Measurements from ENCODE around the gene MYRIP. TPM values are rescaled to one million over a fixed set of nuclear protein-coding genes. Genes with fewer than 3 reads are reported as not detected.

The MYRIP gene
- polyA plus RNA-seq, 1 of the 3 experiments (the other 2 are of a cell fraction) = 1.2 TPM

DNA sequence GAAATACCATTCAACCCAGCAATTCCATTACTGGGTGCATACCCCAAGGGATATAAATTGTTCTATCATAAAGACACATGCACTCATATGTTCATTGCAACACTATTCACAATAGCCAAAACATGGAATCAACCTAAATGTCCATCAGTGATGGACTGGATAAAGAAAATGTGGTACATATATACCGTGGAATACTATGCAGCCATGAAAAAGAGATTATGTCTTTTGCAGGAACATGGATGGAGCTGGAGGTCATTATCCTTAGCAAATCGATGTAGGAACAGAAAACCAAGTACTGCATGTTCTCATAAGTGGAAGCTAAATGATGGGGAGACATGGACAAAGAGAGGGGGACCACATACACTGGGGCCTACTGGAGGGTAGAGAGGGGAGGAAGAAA is 5.5 kb upstream of the MYRIP start:
- Histone ChIP-seq H3K36me3 (replicated peaks in 1 of 2; ENCODE audit: control insufficient read depth in 1 of 2, insufficient read depth in 2 of 2, low read length in 1 of 2) (no peaks in the 10 kb centered on the region), H3K27me3 (ENCODE audit: insufficient read depth) (no peaks in the 10 kb centered on the region; the same call in 1 of the 2 replicates), H3K9me3 (no peaks in the 10 kb centered on the region), H3F3A (replicated peaks; ENCODE audit: insufficient read depth) (peaks cover 10% of the 10 kb centered on the region), H3K27ac (ENCODE audit: low read depth in 2 of 2, low read length in 1 of 2) (no peak overlapping the region), H3K4me1 (ENCODE audit: control insufficient read depth in 1 of 2, insufficient read depth in 2 of 2, low read depth in 1 of 2, low read length in 1 of 2) (peaks cover 0 to 8% of the 10 kb centered on the region in 2 experiments; a peak in 2 of 4 replicates), H3K4me2 (no peak overlapping the region), H3K4me3 (ENCODE audit: low read depth in 2 of 2, low read length in 1 of 2) (no peak overlapping the region), H3K79me2 (ENCODE audit: insufficient read depth) (no peaks in the 10 kb centered on the region), H4K20me1 (ENCODE audit: insufficient read depth) (no peaks in the 10 kb centered on the region), H3K9me2 (no peaks in the 10 kb centered on the region), H2AFZ (ENCODE audit: low read depth) (no peak overlapping the region), H3K9ac (no peak overlapping the region)
- WGBS (ENCODE audit: low lambda C conversion rate) = 32% methylated on average over 2 of the region's 2 CpGs
- DNase-seq = no peak
- POLR2A ChIA-PET = no interaction called here
- CTCF ChIA-PET = no interaction called here
- TF ChIP-seq, protein P1, sequence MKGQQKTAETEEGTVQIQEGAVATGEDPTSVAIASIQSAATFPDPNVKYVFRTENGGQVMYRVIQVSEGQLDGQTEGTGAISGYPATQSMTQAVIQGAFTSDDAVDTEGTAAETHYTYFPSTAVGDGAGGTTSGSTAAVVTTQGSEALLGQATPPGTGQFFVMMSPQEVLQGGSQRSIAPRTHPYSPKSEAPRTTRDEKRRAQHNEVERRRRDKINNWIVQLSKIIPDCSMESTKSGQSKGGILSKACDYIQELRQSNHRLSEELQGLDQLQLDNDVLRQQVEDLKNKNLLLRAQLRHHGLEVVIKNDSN (IDR thresholded peaks at IDR 0.05; ENCODE audit: borderline replicate concordance, low read depth) = no peak
- no peak for TF ChIP-seq SMC3 (IDR thresholded peaks at IDR 0.05; ENCODE audit: low read depth, low read length)
- no peak for TF ChIP-seq TAF1 (IDR thresholded peaks at IDR 0.05; ENCODE audit: borderline replicate concordance, low read depth, low read length)
- TF ChIP-seq RXRA (IDR thresholded peaks at IDR 0.05; ENCODE audit: borderline replicate concordance, low read depth) = no peak
- no peak for TF ChIP-seq TCF12 (IDR thresholded peaks at IDR 0.05)
- TF ChIP-seq, protein P2, sequence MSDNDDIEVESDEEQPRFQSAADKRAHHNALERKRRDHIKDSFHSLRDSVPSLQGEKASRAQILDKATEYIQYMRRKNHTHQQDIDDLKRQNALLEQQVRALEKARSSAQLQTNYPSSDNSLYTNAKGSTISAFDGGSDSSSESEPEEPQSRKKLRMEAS (IDR thresholded peaks at IDR 0.05; ENCODE audit: low read depth) = no peak
- no peak for TF ChIP-seq GABPA (IDR thresholded peaks at IDR 0.05; ENCODE audit: low read depth)
- TF ChIP-seq GATA2 (CRISPR knock-in tag; IDR thresholded peaks at IDR 0.05) = no peak
- no peak for TF ChIP-seq FOXM1 (IDR thresholded peaks at IDR 0.05; ENCODE audit: low read depth)
- TF ChIP-seq EP300 (IDR thresholded peaks at IDR 0.05; ENCODE audit: borderline replicate concordance in 1 of 2, low read depth in 1 of 2, low read length in 1 of 2) = no peak
- TF ChIP-seq ELF1 (IDR thresholded peaks at IDR 0.05) = no peak
- no peak for TF ChIP-seq NRF1 (IDR thresholded peaks at IDR 0.05; ENCODE audit: low read depth, low read length)
- TF ChIP-seq EZH2phosphoT487 (IDR thresholded peaks at IDR 0.05; ENCODE audit: borderline replicate concordance, low read depth) = no peak
- TF ChIP-seq, protein P3, sequence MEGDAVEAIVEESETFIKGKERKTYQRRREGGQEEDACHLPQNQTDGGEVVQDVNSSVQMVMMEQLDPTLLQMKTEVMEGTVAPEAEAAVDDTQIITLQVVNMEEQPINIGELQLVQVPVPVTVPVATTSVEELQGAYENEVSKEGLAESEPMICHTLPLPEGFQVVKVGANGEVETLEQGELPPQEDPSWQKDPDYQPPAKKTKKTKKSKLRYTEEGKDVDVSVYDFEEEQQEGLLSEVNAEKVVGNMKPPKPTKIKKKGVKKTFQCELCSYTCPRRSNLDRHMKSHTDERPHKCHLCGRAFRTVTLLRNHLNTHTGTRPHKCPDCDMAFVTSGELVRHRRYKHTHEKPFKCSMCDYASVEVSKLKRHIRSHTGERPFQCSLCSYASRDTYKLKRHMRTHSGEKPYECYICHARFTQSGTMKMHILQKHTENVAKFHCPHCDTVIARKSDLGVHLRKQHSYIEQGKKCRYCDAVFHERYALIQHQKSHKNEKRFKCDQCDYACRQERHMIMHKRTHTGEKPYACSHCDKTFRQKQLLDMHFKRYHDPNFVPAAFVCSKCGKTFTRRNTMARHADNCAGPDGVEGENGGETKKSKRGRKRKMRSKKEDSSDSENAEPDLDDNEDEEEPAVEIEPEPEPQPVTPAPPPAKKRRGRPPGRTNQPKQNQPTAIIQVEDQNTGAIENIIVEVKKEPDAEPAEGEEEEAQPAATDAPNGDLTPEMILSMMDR (IDR thresholded peaks at IDR 0.05) = no peak
- TF ChIP-seq MEF2A (IDR thresholded peaks at IDR 0.05; ENCODE audit: borderline replicate concordance, low read depth) = no peak
- TF ChIP-seq FOSL2 (IDR thresholded peaks at IDR 0.05; ENCODE audit: borderline replicate concordance, low read depth) = no peak
- TF ChIP-seq, protein P4, sequence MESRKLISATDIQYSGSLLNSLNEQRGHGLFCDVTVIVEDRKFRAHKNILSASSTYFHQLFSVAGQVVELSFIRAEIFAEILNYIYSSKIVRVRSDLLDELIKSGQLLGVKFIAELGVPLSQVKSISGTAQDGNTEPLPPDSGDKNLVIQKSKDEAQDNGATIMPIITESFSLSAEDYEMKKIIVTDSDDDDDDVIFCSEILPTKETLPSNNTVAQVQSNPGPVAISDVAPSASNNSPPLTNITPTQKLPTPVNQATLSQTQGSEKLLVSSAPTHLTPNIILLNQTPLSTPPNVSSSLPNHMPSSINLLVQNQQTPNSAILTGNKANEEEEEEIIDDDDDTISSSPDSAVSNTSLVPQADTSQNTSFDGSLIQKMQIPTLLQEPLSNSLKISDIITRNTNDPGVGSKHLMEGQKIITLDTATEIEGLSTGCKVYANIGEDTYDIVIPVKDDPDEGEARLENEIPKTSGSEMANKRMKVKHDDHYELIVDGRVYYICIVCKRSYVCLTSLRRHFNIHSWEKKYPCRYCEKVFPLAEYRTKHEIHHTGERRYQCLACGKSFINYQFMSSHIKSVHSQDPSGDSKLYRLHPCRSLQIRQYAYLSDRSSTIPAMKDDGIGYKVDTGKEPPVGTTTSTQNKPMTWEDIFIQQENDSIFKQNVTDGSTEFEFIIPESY (IDR thresholded peaks at IDR 0.05; ENCODE audit: borderline replicate concordance, low read depth) = no peak
- TF ChIP-seq, protein P5, sequence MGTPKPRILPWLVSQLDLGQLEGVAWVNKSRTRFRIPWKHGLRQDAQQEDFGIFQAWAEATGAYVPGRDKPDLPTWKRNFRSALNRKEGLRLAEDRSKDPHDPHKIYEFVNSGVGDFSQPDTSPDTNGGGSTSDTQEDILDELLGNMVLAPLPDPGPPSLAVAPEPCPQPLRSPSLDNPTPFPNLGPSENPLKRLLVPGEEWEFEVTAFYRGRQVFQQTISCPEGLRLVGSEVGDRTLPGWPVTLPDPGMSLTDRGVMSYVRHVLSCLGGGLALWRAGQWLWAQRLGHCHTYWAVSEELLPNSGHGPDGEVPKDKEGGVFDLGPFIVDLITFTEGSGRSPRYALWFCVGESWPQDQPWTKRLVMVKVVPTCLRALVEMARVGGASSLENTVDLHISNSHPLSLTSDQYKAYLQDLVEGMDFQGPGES (IDR thresholded peaks at IDR 0.05; ENCODE audit: low read depth, low read length) = no peak
- no peak for TF ChIP-seq YY1 (IDR thresholded peaks at IDR 0.05; ENCODE audit: low read depth)
- TF ChIP-seq, protein P6, sequence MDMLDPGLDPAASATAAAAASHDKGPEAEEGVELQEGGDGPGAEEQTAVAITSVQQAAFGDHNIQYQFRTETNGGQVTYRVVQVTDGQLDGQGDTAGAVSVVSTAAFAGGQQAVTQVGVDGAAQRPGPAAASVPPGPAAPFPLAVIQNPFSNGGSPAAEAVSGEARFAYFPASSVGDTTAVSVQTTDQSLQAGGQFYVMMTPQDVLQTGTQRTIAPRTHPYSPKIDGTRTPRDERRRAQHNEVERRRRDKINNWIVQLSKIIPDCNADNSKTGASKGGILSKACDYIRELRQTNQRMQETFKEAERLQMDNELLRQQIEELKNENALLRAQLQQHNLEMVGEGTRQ (IDR thresholded peaks at IDR 0.05; ENCODE audit: borderline replicate concordance, low read depth, low read length) = no peak

Measured in SK-N-SH (cell line).